ENCODE measurements around the gene RNF123. TPM values are rescaled to one million over a fixed set of nuclear protein-coding genes. Genes with fewer than 3 reads are reported as not detected.

Gene RNF123
- total and polyA plus RNA-seq, 2 donors (not counting 3 experiments of a cell fraction or from before 2014, with no cell fraction given): 43.4 to 59.3 TPM

GRCh38 chr3:49673715-49674496 lies 15.5 kb upstream of the RNF123 start, which contains the start of gene APEH:
TSS of gene APEH (plus strand) at chr3:49674351. CDS start at chr3:49674402, 51 bp downstream.
- H3K36me3 ChIP-seq (ENCODE audit: control insufficient read depth in 2 of 2, extremely low read depth in 1 of 2, insufficient read depth in 2 of 2, low read length in 2 of 2): no peaks in the 10 kb centered on the region
- peak within 1 kb of the TSS; percentile 40 for H3K27ac ChIP-seq (ENCODE audit: insufficient read depth, low read depth, low read length)
- peak; percentile 95 for DNase-seq (ENCODE audit: low read depth, low spot score)
- TF ChIP-seq POLR2A (IDR thresholded peaks at IDR 0.05; ENCODE audit: low read depth, low read length) (peak; percentile 84), MYC (IDR thresholded peaks at IDR 0.05; ENCODE audit: low read depth, low read length) (no peak), POLR2AphosphoS5 (IDR thresholded peaks at IDR 0.05; ENCODE audit: insufficient read depth, low read depth, low read length) (peak; percentile 54)
- peak; percentile 93 for FAIRE-seq
- peak within 1 kb of the TSS; percentile 41 to 47 (median 44) for H3K4me3 ChIP-seq (replicated peaks in 1 of 3; ENCODE audit: insufficient read depth in 1 of 3, low read depth in 1 of 3, low read length in 3 of 3)
- no peaks in the 10 kb centered on the region for H3K9me1 ChIP-seq (replicated peaks; ENCODE audit: control insufficient read depth, extremely low read depth, insufficient read depth, low read length)
- peak within 1 kb of the TSS; percentile 72 for H3K4me2 ChIP-seq (ENCODE audit: insufficient read depth, low read length)
- no peaks in the 10 kb centered on the region for H3K9me3 ChIP-seq (replicated peaks; ENCODE audit: control insufficient read depth, insufficient read depth, low read length)
- peak within 1 kb of the TSS; percentile 52 for H2AFZ ChIP-seq (ENCODE audit: low read depth, low read length)
- peak within 1 kb of the TSS; percentile 50 for H3K9ac ChIP-seq (replicated peaks; ENCODE audit: extremely low read depth, insufficient read depth, low read length)
- BruUV-seq (replicated peaks): TSS peak; percentile 8
- H3K4me1 ChIP-seq (ENCODE audit: control insufficient read depth, extremely low read depth, insufficient read depth, low read length): peaks cover 4% of the 10 kb centered on the region
- H3K79me2 ChIP-seq (ENCODE audit: control insufficient read depth, insufficient read depth, low read length): peaks cover 3% of the 10 kb centered on the region
- ChIA-PET CTCF (interaction anchor here (5.4 kb wide), 1 partner anchor 135 kb away, joined by 293 read pairs; no protein-coding TSS in a partner anchor), POLR2A (interaction anchor here (0.7 kb wide), 1 partner anchor 134 kb away, joined by 3 read pairs; no protein-coding TSS in a partner anchor)
- intact Hi-C loops (cut with micrococcal nuclease) (loop anchor here (1.0 kb wide), 1 partner anchor 15 kb away; the partner anchor contains the start of genes MST1 and RNF123), dilution Hi-C loops (cut with MboI; ENCODE audit: extremely low pct_ligation_motif_present, low sequenced_read_pairs) (no loop called here)
- no peaks in the 10 kb centered on the region for H3K27me3 ChIP-seq (ENCODE audit: control insufficient read depth in 2 of 2, insufficient read depth in 2 of 2, low read length in 2 of 2)
- no peaks in the 10 kb centered on the region for H4K20me1 ChIP-seq (replicated peaks; ENCODE audit: control insufficient read depth, extremely low read depth, insufficient read depth, low read length)

DNA sequence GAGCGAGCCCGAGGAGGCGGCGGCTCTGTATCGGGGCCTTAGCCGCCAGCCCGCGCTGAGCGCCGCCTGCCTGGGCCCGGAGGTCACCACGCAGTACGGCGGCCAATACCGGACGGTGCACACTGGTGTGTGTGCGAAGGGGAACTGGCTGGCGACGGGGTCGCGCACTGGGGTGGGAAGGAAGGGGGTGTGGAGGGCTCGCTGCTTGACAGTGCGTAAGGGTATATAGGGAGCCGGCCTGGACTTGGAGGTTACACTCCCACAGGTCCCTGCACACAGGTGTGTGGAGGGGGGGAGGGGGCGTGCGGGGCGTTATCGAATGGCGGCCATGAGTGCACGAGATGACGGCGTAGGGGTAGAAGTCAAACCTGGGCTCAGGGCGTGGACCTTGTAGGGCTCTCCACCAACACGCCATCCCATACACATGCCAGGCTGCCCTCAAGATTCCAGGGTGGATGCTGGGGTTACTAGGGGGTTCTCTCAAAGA lies 14.8 kb upstream of the RNF123 start:
- H3K79me2 ChIP-seq (ENCODE audit: control insufficient read depth, insufficient read depth, low read length): peaks cover 3% of the 10 kb centered on the region
- peak overlapping the region; percentile 52 for H2AFZ ChIP-seq (ENCODE audit: low read depth, low read length)
- CTCF ChIA-PET: interaction anchor here (2.2 kb wide), 1 partner anchor 135 kb away, joined by 11 read pairs; no protein-coding TSS in a partner anchor
- H3K9ac ChIP-seq (replicated peaks; ENCODE audit: extremely low read depth, insufficient read depth, low read length): peak overlapping the region; percentile 50
- TF ChIP-seq FOS (IDR thresholded peaks at IDR 0.05; ENCODE audit: borderline replicate concordance, insufficient read depth, low read length) (no peak), MAX (IDR thresholded peaks at IDR 0.05; ENCODE audit: insufficient read depth, insufficient read length) (no peak), GATA2 (IDR thresholded peaks at IDR 0.05; ENCODE audit: insufficient read depth, insufficient read length, low read depth, low read length) (no peak), JUN (IDR thresholded peaks at IDR 0.05; ENCODE audit: borderline replicate concordance, insufficient read depth, insufficient read length, low read depth) (no peak), EZH2 (IDR thresholded peaks at IDR 0.05; ENCODE audit: borderline replicate concordance, low read depth, low read length, severe bottlenecking) (no peak), CTCF (IDR thresholded peaks at IDR 0.05; ENCODE audit: extremely low read depth in 1 of 2, insufficient read depth in 1 of 2, low read depth in 1 of 2, low read length in 2 of 2) (no peak), POLR2A (IDR thresholded peaks at IDR 0.05; ENCODE audit: low read depth, low read length) (no peak), POLR2AphosphoS5 (IDR thresholded peaks at IDR 0.05; ENCODE audit: insufficient read depth, low read depth, low read length) (no peak), MYC (IDR thresholded peaks at IDR 0.05; ENCODE audit: low read depth, low read length) (no peak)
- H4K20me1 ChIP-seq (replicated peaks; ENCODE audit: control insufficient read depth, extremely low read depth, insufficient read depth, low read length): no peaks in the 10 kb centered on the region
- H3K27ac ChIP-seq (ENCODE audit: insufficient read depth, low read depth, low read length): peak overlapping the region; percentile 40
- H3K9me3 ChIP-seq (replicated peaks; ENCODE audit: control insufficient read depth, insufficient read depth, low read length): no peaks in the 10 kb centered on the region
- peaks cover 4% of the 10 kb centered on the region for H3K4me1 ChIP-seq (ENCODE audit: control insufficient read depth, extremely low read depth, insufficient read depth, low read length)
- intact Hi-C loops (cut with micrococcal nuclease): loop anchor here (1.0 kb wide), 1 partner anchor 15 kb away; the partner anchor contains the start of genes MST1 and RNF123
- H3K36me3 ChIP-seq (ENCODE audit: control insufficient read depth in 2 of 2, extremely low read depth in 1 of 2, insufficient read depth in 2 of 2, low read length in 2 of 2): peaks cover 0 to under 1% of the 10 kb centered on the region in 2 experiments
- no TSS peak for BruUV-seq (replicated peaks)
- dilution Hi-C loops (cut with MboI; ENCODE audit: extremely low pct_ligation_motif_present, low sequenced_read_pairs): no loop called here
- H3K4me2 ChIP-seq (ENCODE audit: insufficient read depth, low read length): peak overlapping the region; percentile 11
- DNase-seq (ENCODE audit: low read depth, low spot score): no peak
- peak overlapping the region; percentile 41 to 47 (median 44) for H3K4me3 ChIP-seq (replicated peaks in 1 of 3; ENCODE audit: insufficient read depth in 1 of 3, low read depth in 1 of 3, low read length in 3 of 3)
- no peak for FAIRE-seq
- no peaks in the 10 kb centered on the region for H3K9me1 ChIP-seq (replicated peaks; ENCODE audit: control insufficient read depth, extremely low read depth, insufficient read depth, low read length)
- POLR2A ChIA-PET: no interaction called here
- no peaks in the 10 kb centered on the region for H3K27me3 ChIP-seq (ENCODE audit: control insufficient read depth in 2 of 2, insufficient read depth in 2 of 2, low read length in 2 of 2)
